Activated CD8-positive, alpha-beta memory T cell treated with anti-CD3 and anti-CD28 coated beads for 36 hours (primary cell): ENCODE results near the gene TASP1. TPM values are rescaled to one million over a fixed set of nuclear protein-coding genes. Genes with fewer than 3 reads are reported as not detected.

Experiments used
- total RNA-seq, 2 experiments: library from RNA; stranded (reverse); gene quantifications; one replicate each; pipeline ENCODE4 v1.2.3, GENCODE V29; 2021

TASP1 gene
- total RNA-seq, 2 experiments from 2014 or later, result 11.3 to 12.7 TPM

Other genes starting within 250 kb of the TASP1 start
- gene ESF1, start 146.0 kb upstream of the TASP1 start, total RNA-seq, result 10 to 100 TPM; 25.2 to 27.5 TPM
- gene NDUFAF5, start 146.1 kb upstream of the TASP1 start, total RNA-seq, result 10 to 100 TPM; 33.3 to 33.8 TPM